GM12892 (cell line): ENCODE measurements around the gene SIRT7.

Experiments used
- POLR2A ChIP-seq: IDR thresholded peaks from 2 replicates; pipeline ENCODE4 v1.6.1; 2011; ENCODE audit warnings: low read depth, low read length, control low read depth
- POLR2AphosphoS5 ChIP-seq: IDR thresholded peaks from 2 replicates; pipeline ENCODE4 v1.6.1; 2011; ENCODE audit warnings: low read depth, low read length, control low read depth
- TAF1 ChIP-seq: IDR thresholded peaks from 2 replicates; pipeline ENCODE4 v1.6.1; 2011; ENCODE audit warnings: low read depth, mild to moderate bottlenecking, control low read depth, low read length, borderline replicate concordance

DNA sequence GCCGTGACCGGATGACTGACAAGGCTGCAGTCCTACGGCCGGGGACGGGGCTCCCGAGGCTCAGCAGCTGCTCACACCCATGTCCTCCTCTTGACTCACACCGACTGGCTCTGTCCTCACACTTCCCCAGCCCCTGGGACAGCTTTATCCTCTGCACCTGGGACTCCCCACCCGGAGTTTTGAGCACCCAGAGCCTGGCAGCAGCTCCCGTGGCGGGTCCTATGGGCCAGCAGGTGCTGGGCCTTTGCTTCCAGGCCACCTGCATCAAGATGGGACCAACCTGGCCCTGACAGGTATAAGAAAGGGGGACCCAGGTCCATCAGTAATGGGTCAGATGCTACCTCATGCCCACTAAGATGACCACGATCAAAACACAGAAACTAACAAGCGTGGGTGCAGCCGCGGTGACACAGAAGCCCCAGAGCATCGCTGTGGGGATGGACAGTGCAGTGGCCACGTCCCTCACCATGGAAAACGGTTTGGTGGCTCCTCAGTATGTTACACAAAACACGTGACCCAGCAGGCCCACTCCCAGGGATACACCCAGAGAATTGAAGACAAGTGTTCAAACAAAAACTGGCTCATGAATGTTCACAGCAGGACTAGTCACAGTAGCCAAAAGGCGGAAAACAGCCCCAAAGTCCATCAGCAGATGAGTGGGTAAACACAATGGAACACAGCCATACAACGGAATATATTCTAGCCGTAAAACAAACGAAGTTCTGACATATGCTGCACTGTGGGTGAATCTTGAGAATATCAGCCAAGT is 46.3 kb upstream of the SIRT7 start:
- TF ChIP-seq POLR2A (no peak), POLR2AphosphoS5 (no peak), TAF1 (no peak)
